NCI-H2196 (cell line): ENCODE data around the gene CASP4.
"Not testable (repeated sequence)": the region's sequence is repeated elsewhere in the genome, so short reads cannot be mapped to it uniquely, and the experiment has no call there.

Source experiments
- DNase-seq: peaks from one replicate; lab custom pipeline; 2025; ENCODE audit not compliant: unreplicated experiment; lab: John Stamatoyannopoulos, UW

The CASP4 gene

DNA sequence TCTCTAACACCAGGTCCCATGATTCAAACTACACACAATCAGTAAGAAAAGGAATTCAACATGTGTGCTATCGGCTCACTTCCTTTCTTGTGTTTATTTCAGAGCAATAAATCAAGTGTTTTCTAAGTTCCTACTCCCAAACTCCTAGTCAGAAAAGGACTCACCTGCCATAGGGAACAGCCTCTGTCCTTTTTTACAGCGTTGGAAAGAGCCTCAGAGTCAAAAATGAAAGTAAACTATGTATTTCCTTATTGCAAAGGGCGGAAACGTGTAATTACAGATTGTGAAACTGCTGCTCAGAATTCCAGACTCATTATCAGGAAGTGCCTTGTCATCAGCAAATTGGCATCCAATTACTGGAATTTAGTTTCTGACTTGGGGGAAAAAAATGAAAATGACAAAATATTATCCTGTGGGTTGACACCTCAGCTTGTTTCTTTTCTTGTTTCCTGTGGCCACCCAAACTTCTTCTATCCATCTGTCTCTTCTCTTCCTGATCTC lies at the start of gene CASP4:
Gene CASP4 (minus strand): TSS at position 220 of the 501 bp plus-strand sequence. CDS start 49 bp downstream, at position 171.
- DNase-seq: peak; percentile 24

DNA sequence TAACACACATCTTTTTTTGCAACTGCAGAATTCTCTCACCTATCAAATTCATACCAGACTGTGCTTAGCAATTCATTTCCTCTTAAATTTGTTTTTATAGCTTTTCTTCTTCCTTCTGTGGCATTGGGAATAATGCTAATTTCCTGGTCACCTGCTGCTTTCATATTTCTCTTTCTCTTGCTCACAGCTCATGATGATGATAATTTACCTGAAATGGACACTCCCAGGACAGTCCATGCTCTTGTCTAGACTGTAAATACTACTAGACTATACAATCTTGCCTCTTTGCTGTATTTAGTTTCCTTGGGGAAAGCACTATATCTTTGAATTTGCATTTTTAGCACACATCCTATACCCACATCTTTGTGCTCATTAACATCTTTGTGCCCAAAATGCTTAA lies 39.1 kb upstream of the CASP4 start:
- no peak for DNase-seq

DNA sequence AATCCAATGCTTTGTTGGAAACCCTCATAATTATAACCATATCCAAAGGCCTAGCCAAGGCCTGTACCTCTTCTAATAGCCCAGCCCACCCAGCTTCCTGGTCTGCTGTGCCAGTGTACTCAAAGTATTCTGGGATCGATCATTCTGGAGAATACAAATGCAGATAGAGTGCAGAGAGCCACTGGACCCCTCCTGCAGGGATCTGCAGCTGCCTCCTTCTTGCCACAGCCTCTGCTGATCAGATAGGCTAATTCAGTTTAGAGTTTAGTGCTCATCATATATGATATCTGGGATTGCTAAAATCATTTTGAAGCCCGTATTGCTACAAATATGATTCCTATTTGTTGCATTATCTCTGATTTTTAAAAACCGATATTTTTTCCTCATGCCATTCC lies 37.1 kb upstream of the CASP4 start:
- no peak for DNase-seq

DNA sequence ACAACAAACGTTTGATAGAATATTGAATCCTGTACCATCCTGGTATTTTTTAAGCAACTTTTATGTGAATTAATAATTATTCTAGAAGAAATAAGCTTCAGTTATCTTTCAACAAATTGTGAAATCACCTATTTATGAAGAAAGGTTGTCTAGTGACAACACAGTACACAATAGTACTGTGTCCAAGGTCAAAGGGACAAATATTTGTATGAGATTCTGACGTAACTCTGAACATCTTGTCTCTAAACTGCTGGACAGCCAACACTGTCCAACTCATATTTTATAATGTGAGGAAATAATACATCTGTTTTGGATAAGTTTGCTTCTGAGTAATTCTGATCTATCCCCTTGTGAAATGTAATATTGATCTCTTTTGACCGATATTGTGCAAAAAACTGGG lies 35.6 kb upstream of the CASP4 start:
- DNase-seq: no peak

DNA sequence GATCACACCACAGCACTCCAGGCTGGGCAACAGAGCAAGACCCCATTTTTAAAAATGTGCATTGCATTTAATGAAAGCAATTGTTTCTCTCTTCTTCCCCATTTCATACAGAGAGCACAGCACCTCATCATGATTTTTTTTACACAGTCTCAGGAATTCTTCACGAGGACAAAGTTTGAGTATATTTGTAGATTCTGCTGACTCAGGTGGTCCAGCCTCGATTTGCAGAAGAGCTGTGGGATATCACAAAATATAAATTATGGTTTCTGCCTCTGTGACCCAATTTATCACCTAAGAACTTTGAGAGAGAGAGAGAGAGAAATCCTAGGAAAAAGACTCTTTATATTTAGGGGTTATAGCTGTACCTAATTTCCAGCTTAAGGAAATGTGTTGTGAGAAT lies 34.8 kb upstream of the CASP4 start:
- DNase-seq: no peak

DNA sequence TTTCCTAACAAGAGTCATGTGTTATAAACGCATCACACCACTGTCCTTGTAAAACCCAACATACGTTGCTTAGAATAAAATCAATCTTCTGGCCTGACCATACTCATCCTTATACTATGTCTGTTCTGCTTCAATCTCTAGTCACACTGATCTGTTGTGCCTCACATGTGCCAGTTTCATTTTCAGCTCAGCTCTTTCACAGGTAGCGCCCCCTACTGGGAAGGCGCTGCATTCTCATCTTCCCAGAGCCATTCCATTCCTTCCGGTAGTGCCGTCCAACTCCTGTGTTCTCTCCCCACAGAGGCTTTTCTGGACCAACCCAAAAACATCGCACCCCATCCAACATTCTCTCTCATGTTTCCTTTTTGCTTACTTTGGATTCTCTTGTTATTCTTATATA lies 32.4 kb upstream of the CASP4 start:
- DNase-seq: no peak

DNA sequence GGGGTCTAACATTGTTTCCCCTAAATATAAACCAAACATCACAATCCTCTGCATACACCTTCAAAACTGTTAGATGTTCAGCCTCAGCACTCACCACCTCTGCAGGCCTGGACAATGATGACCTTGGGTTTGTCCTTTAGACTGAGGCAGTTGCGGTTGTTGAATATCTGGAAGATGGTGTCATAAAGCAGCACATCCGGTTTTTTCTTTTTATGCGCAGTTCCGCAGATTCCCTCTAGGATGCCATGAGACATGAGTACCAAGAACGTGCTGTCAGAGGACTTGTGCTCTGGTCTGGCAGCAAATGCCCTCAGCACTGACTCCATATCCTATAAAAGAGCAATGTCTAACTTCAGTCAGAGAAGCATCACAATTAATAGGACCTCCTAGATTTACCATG lies 31.8 kb upstream of the CASP4 start:
- DNase-seq: no peak

DNA sequence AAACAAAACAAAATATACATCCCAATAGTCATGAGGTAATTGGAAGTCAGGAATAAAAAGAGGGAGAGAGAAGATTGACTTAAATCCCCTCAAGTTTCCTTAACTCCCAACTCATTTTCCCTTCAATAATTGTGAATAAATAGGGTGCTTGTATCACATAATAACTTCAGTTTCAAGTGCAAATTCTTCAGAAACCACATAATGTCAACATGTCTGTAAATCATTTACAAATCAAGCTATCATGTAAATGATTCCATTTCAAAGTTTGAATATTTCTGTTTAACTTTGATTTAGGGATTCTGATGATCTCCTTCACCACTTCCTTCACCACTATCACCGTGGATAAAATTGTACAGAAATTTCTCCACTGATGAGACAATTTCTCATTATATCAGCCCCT lies 31.3 kb upstream of the CASP4 start:
- no peak for DNase-seq

DNA sequence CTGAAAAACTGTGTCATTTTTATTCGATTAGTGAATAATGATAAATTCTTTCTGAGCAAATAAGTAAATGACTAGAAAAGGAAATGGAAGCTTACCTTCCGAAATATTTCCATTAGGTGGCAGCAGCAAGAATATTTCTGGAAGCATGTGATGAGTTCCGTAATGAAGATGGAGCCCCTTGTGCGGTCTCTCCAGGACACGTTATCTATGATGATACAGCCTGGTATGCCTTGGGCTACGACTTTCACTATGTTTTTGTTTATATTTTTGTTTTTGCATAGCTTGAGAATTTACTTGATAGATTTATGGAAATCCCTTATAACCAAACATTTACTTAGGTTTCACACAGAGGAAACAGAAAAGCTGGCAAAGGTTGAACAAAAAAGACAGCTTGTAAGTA lies 28.9 kb upstream of the CASP4 start:
- DNase-seq: no peak

DNA sequence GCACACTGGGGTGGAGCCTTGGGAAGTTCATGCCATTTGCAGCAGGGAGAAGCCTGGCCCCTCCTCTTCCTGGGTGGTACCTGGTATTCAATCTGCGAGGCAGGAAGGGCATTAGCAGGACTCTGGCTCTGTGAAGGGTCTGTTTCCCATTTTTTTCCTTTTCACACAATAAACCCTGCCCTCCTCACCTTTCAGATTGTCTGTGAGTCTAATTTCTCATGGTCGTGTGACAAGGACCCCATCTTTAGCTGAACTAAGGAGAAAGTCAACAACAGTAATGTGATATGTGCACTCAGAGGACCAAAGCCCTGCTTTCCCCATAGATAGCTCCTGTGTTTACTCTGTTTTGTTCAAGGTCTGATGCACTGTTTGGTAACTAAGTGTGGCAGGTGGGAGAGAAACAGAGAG lies 26.6 kb upstream of the CASP4 start:
- no peak for DNase-seq

DNA sequence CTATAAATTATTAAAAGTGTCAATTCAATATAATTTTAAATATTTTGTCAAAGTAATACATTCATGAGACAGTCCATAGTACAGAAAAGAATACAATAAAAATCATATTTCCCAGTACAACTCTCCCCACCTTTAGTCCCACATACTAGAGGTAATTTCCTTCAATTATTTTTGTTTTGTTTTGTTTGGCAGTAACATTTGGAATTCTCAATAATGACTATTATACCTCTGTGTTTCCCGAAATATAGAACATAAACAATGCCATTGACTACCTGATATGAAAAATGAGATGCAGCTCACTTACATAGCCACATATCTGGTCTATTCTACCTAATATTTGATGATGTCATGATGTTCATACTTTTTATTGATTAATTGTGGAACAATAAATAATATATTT lies 24.4 kb upstream of the CASP4 start:
- DNase-seq: no peak

DNA sequence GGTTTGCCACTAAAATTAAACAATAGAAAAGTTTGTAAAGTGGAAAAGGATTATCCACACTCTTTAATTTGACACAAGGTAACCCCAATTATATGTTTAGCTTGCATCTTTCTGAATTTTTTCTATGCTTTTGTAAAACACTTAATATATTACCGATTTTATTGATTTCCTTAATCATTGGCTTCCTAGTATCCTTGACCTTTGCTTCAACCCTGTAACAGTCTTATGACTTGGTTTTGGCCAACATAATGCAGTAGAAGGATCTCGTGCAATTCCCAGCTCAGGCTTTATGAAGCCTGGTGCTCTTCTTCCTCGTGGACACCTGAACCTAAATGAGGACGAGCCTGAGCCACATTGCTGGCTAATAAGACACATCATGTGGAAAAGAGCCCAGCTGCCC lies 23.6 kb upstream of the CASP4 start:
- DNase-seq: no peak

DNA sequence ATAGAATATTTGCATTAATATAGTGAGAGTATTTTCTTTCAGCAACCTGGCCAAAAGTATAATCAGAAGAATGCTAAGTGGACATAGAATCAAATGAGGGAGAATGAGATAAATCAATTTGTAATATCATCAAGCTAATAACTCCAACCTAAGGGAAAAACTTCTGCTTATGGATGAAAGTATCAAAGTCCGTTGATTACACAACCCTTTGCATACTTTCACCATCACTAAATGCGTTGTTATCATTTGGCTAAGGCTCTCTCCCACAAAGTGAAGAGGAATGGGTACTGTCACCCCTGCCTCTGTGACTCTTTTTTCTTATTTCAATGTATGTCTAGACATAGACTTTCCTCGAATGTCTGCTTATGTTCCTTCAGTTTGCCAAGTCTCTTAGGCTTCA lies 16.4 kb upstream of the CASP4 start:
- no peak for DNase-seq

DNA sequence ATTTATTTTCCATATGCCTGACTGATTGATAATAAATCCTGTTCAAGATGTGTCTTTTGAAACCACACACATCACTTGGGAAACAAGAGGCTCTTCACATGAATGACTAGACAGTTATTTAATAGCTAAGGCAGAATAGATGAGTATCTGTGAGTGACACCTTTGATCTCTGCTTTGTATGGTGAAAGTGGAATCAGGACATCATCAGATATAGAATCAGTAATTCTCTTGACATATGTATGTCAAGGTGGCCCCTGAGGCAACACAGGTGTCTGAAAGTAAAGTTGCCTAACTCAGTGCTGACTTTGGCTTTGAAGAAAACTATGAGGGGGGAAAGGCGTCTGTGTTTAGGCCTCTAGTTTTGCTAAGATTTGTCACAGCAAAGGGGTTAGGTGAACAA lies 11.5 kb upstream of the CASP4 start:
- no peak for DNase-seq

DNA sequence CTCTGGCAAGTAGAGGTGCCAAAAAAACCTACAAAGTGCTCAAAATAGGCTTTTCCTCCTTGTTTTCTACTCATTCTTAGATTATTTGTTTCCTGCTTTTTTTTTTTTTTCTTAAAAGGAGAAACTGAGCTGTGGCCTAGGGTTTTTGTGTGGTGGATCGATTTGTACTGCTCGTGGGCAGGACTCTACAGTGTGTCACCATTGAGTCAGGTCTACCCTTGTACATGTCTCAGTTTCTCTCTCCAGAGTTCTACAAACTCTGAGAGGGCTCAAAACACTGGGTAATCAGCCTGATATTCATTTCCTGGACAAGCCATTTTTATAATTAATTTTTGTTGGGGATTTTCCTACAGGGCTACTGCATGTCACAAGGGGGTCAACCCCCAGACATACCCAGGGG lies 5.2 kb upstream of the CASP4 start:
- no peak for DNase-seq

DNA sequence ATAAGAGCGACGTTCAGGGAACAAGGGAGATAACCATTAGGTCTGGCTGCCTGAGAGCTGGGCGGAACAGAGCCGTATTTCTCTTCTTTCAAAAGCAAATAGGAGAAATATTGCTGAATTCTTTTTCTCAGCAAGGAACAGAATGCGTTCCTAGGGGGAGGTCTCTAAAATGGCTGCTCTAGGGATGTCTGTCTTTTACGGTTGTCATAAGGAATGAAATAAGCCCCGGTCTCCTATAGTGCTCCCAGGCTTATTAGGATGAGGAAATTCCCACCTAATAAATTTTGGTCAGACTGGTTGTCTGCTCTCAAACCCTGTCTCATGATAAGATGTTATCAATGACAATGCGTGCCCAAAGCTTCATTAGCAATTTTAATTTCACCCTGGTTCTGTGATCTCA lies 4.5 kb upstream of the CASP4 start:
- DNase-seq: not testable (repeated sequence)

DNA sequence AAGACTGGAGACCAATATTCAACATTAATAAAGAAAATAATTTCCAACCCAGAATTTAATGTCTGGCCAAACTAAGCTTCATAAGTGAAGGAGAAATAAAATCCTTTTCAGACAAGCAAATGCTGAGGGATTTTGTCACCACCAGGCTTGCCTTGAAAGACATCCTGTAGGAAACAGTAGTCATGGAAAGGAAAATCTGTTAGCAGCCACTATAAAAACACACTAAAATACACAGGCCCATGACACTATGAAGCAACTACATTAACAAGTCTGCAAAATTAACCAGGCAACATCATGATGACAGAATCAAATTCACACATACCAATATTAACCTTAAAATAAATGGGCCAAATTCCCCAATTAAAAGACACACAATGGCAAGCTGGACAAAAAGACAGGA lies 2.4 kb upstream of the CASP4 start:
- no peak for DNase-seq

DNA sequence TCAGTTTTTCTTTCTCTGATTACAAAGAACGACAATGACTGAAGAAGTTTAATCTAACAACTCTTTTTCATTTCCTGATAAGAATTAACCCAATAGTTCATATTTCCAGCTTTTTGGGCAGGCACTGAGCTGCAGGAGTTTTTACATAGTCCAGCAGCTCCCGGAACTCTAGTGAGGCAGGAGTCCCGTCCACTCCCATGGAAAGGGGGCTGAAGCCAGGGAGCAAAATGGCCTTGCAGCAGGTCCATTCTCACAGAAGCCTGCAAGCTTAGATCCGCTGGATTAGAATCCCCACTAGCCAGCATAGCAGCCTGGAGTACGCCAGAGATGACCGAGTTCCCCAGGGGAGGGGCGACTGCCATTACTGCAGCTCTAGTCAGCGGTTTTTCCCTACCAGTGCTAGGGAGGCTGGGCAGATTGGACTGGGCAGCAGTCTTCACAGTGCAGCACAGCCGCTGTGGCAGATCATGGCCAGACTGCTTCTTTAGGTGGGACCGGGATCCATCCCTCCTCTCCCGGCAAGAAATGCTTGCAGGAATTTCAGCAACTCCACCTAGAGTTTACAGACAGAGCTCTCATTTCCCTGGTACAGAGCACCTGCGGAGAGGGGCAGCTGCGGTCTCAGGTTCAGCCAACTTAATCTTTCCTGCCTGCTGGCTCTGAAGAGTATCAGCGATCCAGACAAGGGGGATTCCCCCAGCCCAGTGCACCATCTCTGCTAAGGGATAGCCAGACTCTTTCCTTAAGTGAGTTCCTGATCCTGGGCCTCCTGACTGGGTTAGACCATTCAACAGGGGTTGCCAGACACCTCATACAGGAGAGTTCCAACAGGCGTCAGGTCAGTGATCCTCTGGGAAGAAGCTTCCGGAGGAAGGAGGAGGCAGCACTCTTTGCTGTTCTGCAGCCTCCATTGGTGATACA lies 742 bp upstream of the CASP4 start:
- no peak for DNase-seq

DNA sequence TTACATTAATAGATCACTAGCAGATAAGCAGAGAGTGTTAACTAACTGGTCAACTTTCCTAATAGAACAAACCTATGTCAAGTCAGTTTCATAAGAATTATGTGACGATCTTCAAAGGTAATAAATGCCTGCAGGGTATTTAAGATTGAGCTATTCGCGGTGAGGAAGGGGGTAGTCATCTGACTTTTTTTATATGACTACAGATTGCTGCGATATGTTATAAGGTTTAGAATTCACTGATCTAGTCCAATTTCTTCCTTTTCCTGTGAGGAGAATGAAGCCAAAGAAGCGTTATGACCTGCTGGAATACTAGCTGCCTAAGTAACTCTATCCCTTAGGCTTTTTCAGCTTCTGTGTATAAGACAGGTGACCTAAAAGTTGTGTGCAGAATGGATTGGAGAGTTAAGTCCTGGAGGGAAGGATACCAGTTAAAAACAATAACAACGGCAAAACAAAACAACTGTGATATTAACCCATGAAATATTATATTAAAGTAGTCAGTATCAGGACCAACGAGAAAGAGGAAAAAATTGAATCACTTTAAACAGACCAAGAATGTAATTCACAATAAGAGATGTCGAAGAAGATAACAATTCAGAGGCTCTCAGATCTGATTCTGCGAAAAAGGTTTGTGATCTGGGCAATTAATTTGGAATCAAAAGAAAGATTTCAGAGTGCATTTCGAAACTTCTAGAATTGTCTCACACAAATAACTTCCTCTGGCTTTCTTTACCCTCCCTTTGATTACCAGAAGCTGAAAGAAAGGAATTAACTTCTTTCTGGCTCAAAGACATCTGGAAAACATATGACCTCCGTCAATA lies 630 bp downstream of the CASP4 start:
- no peak for DNase-seq

DNA sequence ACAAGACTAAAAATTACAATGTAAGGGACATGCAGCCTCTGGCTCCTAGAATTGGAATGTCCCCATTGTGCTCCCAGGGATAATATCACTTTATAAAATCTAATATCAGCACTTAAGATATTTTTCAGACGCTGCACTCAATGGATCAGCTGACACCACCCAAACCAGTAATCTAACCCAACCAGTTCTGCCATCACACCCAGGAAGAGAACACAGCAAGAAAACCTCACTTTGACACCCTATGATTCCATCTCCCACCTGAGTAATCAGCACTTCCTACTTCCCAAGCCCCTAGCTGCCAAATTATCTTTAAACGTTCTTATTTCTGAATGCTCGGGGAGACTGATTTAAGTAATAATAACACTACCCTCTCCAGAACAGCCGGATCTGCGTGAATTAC lies 2.6 kb downstream of the CASP4 start:
- no peak for DNase-seq

DNA sequence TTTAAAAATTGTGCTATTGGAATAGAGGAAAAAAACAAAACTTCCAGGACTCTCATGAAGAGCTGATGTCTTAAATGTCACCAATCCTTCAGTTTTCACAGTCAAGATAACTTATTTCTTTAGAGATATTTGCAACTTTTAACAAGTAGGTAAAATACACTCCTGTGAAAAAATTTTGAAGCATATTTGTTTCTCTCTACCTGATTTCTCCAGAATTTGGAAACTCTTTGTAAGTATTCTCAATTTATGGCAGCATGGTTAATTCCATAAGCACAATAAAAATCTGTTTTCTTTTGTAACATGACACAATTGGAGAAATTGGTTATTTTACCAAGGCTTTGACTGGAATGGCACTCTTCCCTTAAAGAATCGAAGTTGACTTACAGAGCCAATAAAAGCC lies 4.1 kb downstream of the CASP4 start:
- DNase-seq: no peak

DNA sequence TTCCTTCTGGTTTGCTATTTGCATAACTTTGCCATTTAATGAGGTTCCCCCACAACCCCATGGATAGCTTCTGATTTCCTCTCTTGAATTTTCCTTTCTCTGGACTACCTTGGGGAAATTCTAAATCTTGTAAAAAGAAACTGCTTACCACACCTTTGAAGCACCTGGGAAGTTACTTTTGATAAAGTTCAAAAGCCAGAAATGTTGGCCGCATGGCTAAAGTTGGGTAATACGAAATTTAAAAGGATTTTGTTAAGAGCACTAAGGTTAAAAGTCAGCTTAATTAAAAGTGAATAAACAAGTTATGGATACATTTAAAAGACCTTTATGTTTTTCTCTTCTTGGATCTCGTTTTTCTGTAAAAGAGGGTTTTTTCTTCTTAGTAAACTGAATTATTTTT lies 5.5 kb downstream of the CASP4 start:
- DNase-seq: no peak
